ENCODE data around the gene LRFN4.
"Not testable (repeated sequence)": the region's sequence is repeated elsewhere in the genome, so short reads cannot be mapped to it uniquely, and the experiment has no call there.

The LRFN4 gene

GRCh38 chr11:66856496-66857233, at the start of gene LRFN4:
LRFN4 (plus strand) TSS chr11:66857064; CDS start chr11:66857745, 681 bp downstream.
- no peak for DNase-seq (ENCODE audit: low read depth)
- peak within 1 kb of the TSS; percentile 71 for H3K4me3 ChIP-seq (ENCODE audit: low read depth, low read length)

DNA sequence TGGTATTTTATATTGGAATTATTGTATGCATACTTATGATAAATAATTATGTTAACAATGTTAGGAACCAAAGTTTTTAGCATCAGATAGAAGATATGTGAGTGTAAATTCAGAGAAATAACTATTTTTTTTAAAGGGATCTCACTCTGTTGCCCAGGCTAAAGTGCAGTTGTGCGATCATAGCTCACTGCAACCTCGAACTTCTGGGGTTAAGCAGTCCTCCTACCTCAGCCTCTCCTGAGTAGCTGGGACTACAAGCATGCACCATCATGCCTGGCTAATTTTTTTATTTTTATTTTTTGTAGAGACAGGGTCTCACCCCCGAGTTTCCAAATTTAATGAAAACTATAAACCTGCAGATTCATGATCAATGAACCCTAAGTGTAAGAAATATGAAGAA, 47.3 kb upstream of the LRFN4 start:
- no peak overlapping the region for H3K4me3 ChIP-seq (ENCODE audit: low read depth, low read length)
- DNase-seq (ENCODE audit: low read depth), result no peak

GRCh38 chr11:66810576-66811185, 46.2 kb upstream of the LRFN4 start:
- H3K4me3 ChIP-seq (ENCODE audit: low read depth, low read length), result no peak overlapping the region

DNA sequence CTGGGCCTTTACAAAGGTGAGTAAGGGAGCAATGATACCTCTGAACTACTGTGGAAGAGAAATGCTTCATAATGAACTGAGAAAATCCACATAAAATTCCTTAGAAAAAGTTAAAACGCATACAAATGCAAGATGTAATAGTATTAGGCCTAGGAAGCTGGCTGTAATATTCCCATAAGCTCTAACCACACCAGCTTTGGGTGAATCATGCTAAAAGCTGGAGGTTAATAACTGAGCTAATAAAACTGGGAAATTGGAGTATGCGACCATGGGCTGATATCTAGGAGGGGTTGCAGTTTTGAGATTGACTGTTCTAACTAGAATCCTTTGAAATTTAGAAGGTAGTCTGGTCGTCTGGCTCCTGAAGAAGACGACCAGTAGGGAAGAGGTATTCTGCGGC, 42.2 kb upstream of the LRFN4 start:
- DNase-seq (ENCODE audit: low read depth), result no peak
- H3K4me3 ChIP-seq (ENCODE audit: low read depth, low read length), result no peak overlapping the region

More at GRCh38 chr11:66810576-66811185, 46.2 kb upstream of the LRFN4 start:
- no peak for DNase-seq (ENCODE audit: low read depth)

GRCh38 chr11:66815646-66816045, 41.2 kb upstream of the LRFN4 start:
- DNase-seq (ENCODE audit: low read depth), result no peak
- no peak overlapping the region for H3K4me3 ChIP-seq (ENCODE audit: low read depth, low read length)

DNA sequence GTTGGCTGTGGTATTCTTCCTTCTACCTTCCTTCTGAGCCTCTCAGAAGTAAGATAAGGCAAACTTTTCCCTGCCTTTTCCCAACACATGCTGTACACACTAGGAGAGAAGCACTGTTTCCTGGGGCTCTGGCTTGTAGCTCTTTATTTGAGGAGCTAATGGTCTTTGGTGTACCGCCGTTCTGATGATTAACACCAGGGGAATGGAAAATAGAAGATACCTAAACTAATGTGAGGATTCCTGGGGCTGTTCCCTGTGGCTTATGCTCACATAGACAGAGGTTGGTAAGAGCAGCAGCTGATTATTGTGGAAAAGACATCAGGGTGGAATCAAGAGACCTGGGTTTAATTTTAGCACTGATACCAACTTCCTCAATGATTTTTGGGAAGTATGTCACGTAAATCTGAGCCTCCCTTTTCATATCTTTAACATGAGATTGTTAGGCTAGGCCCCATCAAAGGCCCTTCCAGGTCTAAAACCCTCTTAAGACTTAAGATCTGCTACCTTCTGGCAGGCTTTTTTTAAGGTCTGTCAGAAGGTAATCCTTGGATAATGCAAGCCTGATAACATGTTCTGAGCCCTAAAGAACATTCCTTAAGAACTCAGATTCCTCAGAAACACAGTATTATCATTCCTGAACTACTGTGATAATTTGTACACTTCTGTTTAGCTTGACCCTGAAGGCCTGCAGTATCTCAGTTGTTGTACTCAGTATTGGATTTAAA, 38.5 kb upstream of the LRFN4 start:
- H3K4me3 ChIP-seq (ENCODE audit: low read depth, low read length), result no peak overlapping the region
- no peak for DNase-seq (ENCODE audit: low read depth)

GRCh38 chr11:66820381-66820780, 36.5 kb upstream of the LRFN4 start:
- no peak for DNase-seq (ENCODE audit: low read depth)
- H3K4me3 ChIP-seq (ENCODE audit: low read depth, low read length), result no peak overlapping the region

GRCh38 chr11:66820901-66821300, 36.0 kb upstream of the LRFN4 start:
- no peak for DNase-seq (ENCODE audit: low read depth)
- H3K4me3 ChIP-seq (ENCODE audit: low read depth, low read length), result no peak overlapping the region

DNA sequence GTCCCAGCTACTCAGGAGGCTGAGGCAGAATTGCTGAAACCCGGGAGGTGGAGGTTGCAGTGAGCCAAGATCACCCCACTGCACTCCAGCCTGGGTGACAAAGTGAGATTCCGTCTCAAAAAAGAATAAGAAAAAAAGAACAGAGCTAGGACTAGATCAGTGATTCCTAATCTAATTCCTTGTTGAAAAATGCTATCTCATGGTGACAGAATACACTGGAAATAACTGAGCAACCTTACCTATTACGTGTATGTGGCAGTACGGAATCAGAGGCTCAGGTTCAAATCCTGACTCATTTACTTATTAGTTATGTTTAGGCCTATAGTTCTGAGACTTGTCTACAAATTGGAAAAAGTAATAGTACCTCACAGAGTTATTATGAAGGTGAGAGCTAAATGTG, 33.2 kb upstream of the LRFN4 start:
- no peak overlapping the region for H3K4me3 ChIP-seq (ENCODE audit: low read depth, low read length)
- DNase-seq (ENCODE audit: low read depth), result no peak

DNA sequence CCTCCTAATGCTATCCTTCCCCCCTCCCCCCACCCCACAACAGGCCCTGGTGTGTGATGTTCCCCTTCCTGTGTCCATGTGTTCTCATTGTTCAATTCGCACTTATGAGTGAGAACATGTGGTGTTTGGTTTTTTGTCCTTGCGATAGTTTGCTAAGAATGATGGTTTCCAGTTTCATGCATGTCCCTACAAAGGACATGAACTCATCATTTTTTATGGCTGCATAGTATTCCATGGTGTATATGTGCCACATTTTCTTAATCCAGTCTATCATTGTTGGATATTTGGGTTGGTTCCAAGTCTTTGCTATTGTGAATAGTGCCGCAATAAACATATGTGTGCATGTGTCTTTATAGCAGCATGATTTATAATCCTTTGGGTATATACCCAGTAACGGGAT, 32.3 kb upstream of the LRFN4 start:
- H3K4me3 ChIP-seq (ENCODE audit: low read depth, low read length); DNase-seq (ENCODE audit: low read depth): not testable (repeated sequence)

DNA sequence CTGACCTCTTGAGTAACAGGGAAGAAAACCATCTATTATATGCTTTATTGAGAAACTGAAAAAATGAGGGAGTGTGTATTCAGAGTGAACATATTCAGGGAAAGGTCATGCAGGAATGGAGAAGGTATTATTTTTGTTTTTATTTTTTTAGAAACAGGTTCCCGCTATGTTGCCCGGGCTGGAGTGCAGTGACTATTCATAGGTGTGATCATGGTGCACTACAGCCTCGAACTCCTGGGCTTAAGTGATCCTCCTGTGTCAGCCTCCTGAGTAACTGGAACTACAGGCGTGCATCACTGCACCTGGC, 22.4 kb upstream of the LRFN4 start:
- H3K4me3 ChIP-seq (ENCODE audit: low read depth, low read length), result no peak overlapping the region
- no peak for DNase-seq (ENCODE audit: low read depth)

- DNase-seq (ENCODE audit: low read depth), result no peak
- no peak overlapping the region for H3K4me3 ChIP-seq (ENCODE audit: low read depth, low read length)
These were observed 21.9 kb upstream of the LRFN4 start for GRCh38 chr11:66834943-66835342.

- DNase-seq (ENCODE audit: low read depth), result peak; percentile 73
- H3K4me3 ChIP-seq (ENCODE audit: low read depth, low read length), result no peak overlapping the region
These were observed 21.0 kb upstream of the LRFN4 start for GRCh38 chr11:66835768-66836405.

GRCh38 chr11:66840317-66841091, 16.4 kb upstream of the LRFN4 start:
- H3K4me3 ChIP-seq (ENCODE audit: low read depth, low read length), result no peak overlapping the region
- DNase-seq (ENCODE audit: low read depth), result no peak

- peak overlapping the region; percentile 99 for H3K4me3 ChIP-seq (ENCODE audit: low read depth, low read length)
- DNase-seq (ENCODE audit: low read depth), result no peak
These were observed 15.0 kb upstream of the LRFN4 start for GRCh38 chr11:66841861-66842260.

- DNase-seq (ENCODE audit: low read depth), result no peak
- peak overlapping the region; percentile 99 for H3K4me3 ChIP-seq (ENCODE audit: low read depth, low read length)
These were observed 14.4 kb upstream of the LRFN4 start for GRCh38 chr11:66842501-66842895.

DNA sequence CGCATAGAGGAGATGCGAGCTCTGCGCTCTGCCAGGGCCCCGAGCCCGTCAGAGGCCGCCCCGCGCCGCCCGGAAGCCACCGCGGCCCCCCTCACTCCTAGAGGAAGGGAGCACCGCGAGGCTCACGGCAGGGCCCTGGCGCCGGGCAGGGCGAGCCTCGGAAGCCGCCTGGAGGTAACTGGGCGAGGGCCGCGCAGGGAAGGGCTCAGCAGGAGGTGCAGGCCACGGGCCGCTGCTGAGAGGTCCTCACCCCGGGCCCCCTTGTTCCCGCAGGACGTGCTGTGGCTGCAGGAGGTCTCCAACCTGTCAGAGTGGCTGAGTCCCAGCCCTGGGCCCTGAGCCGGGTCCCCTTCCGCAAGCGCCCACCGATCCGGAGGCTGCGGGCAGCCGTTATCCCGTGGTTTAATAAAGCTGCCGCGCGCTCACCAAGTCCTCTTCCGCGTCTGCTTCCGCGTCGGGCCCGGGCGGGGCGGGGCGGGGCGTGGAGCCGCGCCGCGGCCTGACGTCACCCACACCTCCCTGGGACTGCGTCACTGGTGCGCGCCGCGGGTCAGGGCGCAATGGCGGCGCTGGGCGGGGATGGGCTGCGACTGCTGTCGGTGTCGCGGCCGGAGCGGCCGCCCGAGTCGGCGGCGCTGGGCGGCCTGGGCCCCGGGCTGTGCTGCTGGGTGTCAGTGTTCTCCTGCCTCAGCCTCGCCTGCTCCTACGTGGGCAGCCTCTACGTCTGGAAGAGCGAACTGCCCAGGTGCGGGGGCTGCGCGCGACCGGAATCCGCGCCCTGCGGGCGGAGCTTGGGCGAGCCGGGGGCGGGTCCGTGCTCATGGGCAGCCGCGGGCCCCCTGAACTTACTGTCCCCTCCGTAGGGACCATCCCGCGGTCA, 13.7 kb upstream of the LRFN4 start, which contains the start of gene RCE1:
TSS of gene RCE1 (plus strand) at position 546 of the 880 bp plus-strand sequence. CDS start at position 561, 15 bp downstream.
- DNase-seq (ENCODE audit: low read depth), result peak; percentile 47
- H3K4me3 ChIP-seq (ENCODE audit: low read depth, low read length), result peak within 1 kb of the TSS; percentile 99

- no peak for DNase-seq (ENCODE audit: low read depth)
- H3K4me3 ChIP-seq (ENCODE audit: low read depth, low read length), result peak overlapping the region; percentile 99
These were observed 12.9 kb upstream of the LRFN4 start for GRCh38 chr11:66843776-66844495.
